Osteocyte (in vitro differentiated cells): ENCODE measurements around the gene CORO7. TPM values are rescaled to one million over a fixed set of nuclear protein-coding genes. Genes with fewer than 3 reads are reported as not detected.

Source experiments
- DNase-seq: peaks from one replicate; pipeline ENCODE4 v3.0.0; 2021; ENCODE audit warnings: mixed read lengths; ENCODE audit not compliant: unreplicated experiment; ENCODE audit errors: extremely low spot score
- H3K27ac Mint-ChIP-seq: one replicate; pipeline ENCODE4 v1.8.0; 2021; ENCODE audit warnings: mild to moderate bottlenecking, mixed read lengths; ENCODE audit not compliant: unreplicated experiment
- H3K27me3 Mint-ChIP-seq: one replicate; pipeline ENCODE4 v1.8.0; 2021; ENCODE audit warnings: mixed read lengths; ENCODE audit not compliant: unreplicated experiment
- H3K36me3 Mint-ChIP-seq: one replicate; pipeline ENCODE4 v1.8.0; 2021; ENCODE audit warnings: mixed read lengths; ENCODE audit not compliant: unreplicated experiment
- H3K4me1 Mint-ChIP-seq: one replicate; pipeline ENCODE4 v1.8.0; 2021; ENCODE audit warnings: mixed read lengths; ENCODE audit not compliant: unreplicated experiment
- H3K4me3 Mint-ChIP-seq: one replicate; pipeline ENCODE4 v1.8.0; 2021; ENCODE audit warnings: mild to moderate bottlenecking, moderate library complexity, mixed read lengths; ENCODE audit not compliant: unreplicated experiment
- H3K9me3 Mint-ChIP-seq: one replicate; pipeline ENCODE4 v1.8.0; 2021; ENCODE audit warnings: mixed read lengths; ENCODE audit not compliant: unreplicated experiment
- CTCF ChIP-seq: fragments of 200-600 bp; sonication (generic); IDR thresholded peaks from 2 replicates; pipeline ENCODE4 v1.5.0; 2021; ENCODE audit warnings: antibody characterized with exemption, mild to moderate bottlenecking, moderate library complexity
- total RNA-seq: library from RNA; stranded (reverse); gene quantifications from 2 replicates; pipeline ENCODE4 v1.2.1, GENCODE V29; 2021

The CORO7 gene
- total RNA-seq, 1 donor from 2014 or later, result 40.1 TPM

GRCh38 chr16:4328046-4328781 is 88.2 kb downstream of the CORO7 start:
- Mint-ChIP-seq H3K27ac (peak overlapping the region; percentile 87), H3K27me3 (no peaks in the 10 kb centered on the region), H3K4me3 (peak overlapping the region; percentile 38), H3K4me1 (peaks cover 44% of the 10 kb centered on the region), H3K36me3 (no peaks in the 10 kb centered on the region), H3K9me3 (no peaks in the 10 kb centered on the region)
- DNase-seq, result no peak
- peak; percentile 63 for TF ChIP-seq CTCF

- no peaks in the 10 kb centered on the region for H3K9me3 Mint-ChIP-seq
- DNase-seq, result no peak
- no peak overlapping the region for H3K4me3 Mint-ChIP-seq
- H3K4me1 Mint-ChIP-seq, result peaks cover 44% of the 10 kb centered on the region
- no peak overlapping the region for H3K27ac Mint-ChIP-seq
- H3K27me3 Mint-ChIP-seq, result no peaks in the 10 kb centered on the region
- H3K36me3 Mint-ChIP-seq, result no peaks in the 10 kb centered on the region
- TF ChIP-seq CTCF, result no peak
Observed at GRCh38 chr16:4327386-4328045, 88.9 kb downstream of the CORO7 start.

- Mint-ChIP-seq H3K27ac (no peak overlapping the region), H3K4me3 (no peak overlapping the region), H3K9me3 (no peaks in the 10 kb centered on the region), H3K36me3 (no peaks in the 10 kb centered on the region), H3K4me1 (peaks cover 56% of the 10 kb centered on the region), H3K27me3 (no peaks in the 10 kb centered on the region)
- no peak for DNase-seq
- no peak for TF ChIP-seq CTCF
Observed at GRCh38 chr16:4325253-4325758, 91.1 kb downstream of the CORO7 start.

GRCh38 chr16:4324492-4325252 is 91.7 kb downstream of the CORO7 start:
- Mint-ChIP-seq H3K4me1 (peaks cover 57% of the 10 kb centered on the region), H3K4me3 (peak overlapping the region; percentile 40), H3K36me3 (no peaks in the 10 kb centered on the region), H3K27me3 (no peaks in the 10 kb centered on the region), H3K9me3 (no peaks in the 10 kb centered on the region), H3K27ac (peak overlapping the region; percentile 70)
- no peak for DNase-seq
- TF ChIP-seq CTCF, result no peak
